Astrocyte (in vitro differentiated cells and primary cell): Measurements from ENCODE around the gene SSTR5. TPM values are rescaled to one million over a fixed set of nuclear protein-coding genes. Genes with fewer than 3 reads are reported as not detected.

ENCODE experiments used
- DNase-seq: peaks from one replicate; pipeline ENCODE4 v3.0.0-alpha.2; 2010; ENCODE audit warnings: low read depth
- FAIRE-seq: peaks from 2 replicates; lab custom pipeline; 2011; peaks lifted over from hg19 to GRCh38; lab: Jason Lieb, UNC
- H2AFZ ChIP-seq: 2 replicates; pipeline ENCODE4 v1.6.0; 2012; ENCODE audit warnings: low read depth, low read length, inconsistent platforms
- H3K27ac ChIP-seq: 2 replicates; pipeline ENCODE4 v1.5.1; 2011; ENCODE audit warnings: low read depth, low read length, inconsistent platforms
- H3K27me3 ChIP-seq: 2 replicates; pipeline ENCODE4 v1.6.0; 2011; ENCODE audit warnings: low read length, inconsistent platforms; ENCODE audit not compliant: insufficient read depth
- H3K36me3 ChIP-seq: 2 replicates; pipeline ENCODE4 v1.5.1; 2011; ENCODE audit warnings: low read length, inconsistent platforms; ENCODE audit not compliant: insufficient read depth
- H3K4me1 ChIP-seq: 2 replicates; pipeline ENCODE4 v1.5.1; 2011; ENCODE audit warnings: low read length, inconsistent platforms; ENCODE audit not compliant: insufficient read depth
- H3K4me2 ChIP-seq: 2 replicates; pipeline ENCODE4 v1.6.0; 2012; ENCODE audit warnings: low read length, inconsistent platforms
- H3K4me3 ChIP-seq: 2 replicates; pipeline ENCODE4 v1.5.1; 2011; ENCODE audit warnings: low read depth, mild to moderate bottlenecking, low read length, inconsistent platforms; ENCODE audit not compliant: insufficient read depth
- H3K79me2 ChIP-seq: 2 replicates; pipeline ENCODE4 v1.6.0; 2012; ENCODE audit warnings: mild to moderate bottlenecking, low read length, inconsistent platforms; ENCODE audit not compliant: insufficient read depth
- H3K9ac ChIP-seq: 2 replicates; pipeline ENCODE4 v1.6.0; 2012; ENCODE audit warnings: mild to moderate bottlenecking, low read length, inconsistent platforms
- H3K9me3 ChIP-seq: 2 replicates; pipeline ENCODE4 v1.5.1; 2012; ENCODE audit warnings: low read depth, mild to moderate bottlenecking, low read length, inconsistent platforms; ENCODE audit not compliant: insufficient read depth
- H4K20me1 ChIP-seq: 2 replicates; pipeline ENCODE4 v1.6.0; 2012; ENCODE audit warnings: low read length, inconsistent platforms; ENCODE audit not compliant: insufficient read depth
- H3K27ac Mint-ChIP-seq: one replicate; pipeline ENCODE4 v1.8.0; 2021; ENCODE audit warnings: mild to moderate bottlenecking, mixed read lengths; ENCODE audit not compliant: unreplicated experiment
- H3K27me3 Mint-ChIP-seq: one replicate; pipeline ENCODE4 v1.8.0; 2021; ENCODE audit warnings: low read depth, mixed read lengths; ENCODE audit not compliant: unreplicated experiment
- H3K36me3 Mint-ChIP-seq: one replicate; pipeline ENCODE4 v1.8.0; 2021; ENCODE audit warnings: low read depth, mixed read lengths; ENCODE audit not compliant: unreplicated experiment
- H3K4me1 Mint-ChIP-seq: one replicate; pipeline ENCODE4 v1.8.0; 2021; ENCODE audit warnings: low read depth, mixed read lengths; ENCODE audit not compliant: unreplicated experiment
- H3K4me3 Mint-ChIP-seq: one replicate; pipeline ENCODE4 v1.8.0; 2021; ENCODE audit warnings: mild to moderate bottlenecking, moderate library complexity, mixed read lengths; ENCODE audit not compliant: unreplicated experiment
- H3K9me3 Mint-ChIP-seq: one replicate; pipeline ENCODE4 v1.8.0; 2021; ENCODE audit warnings: mild to moderate bottlenecking, mixed read lengths; ENCODE audit not compliant: unreplicated experiment
- CTCF ChIP-seq: IDR thresholded peaks from 2 replicates; pipeline ENCODE4 v1.5.1; 2011; ENCODE audit warnings: low read depth, mild to moderate bottlenecking, inconsistent platforms, low read length, moderate library complexity; ENCODE audit not compliant: insufficient read depth
- EZH2 ChIP-seq: IDR thresholded peaks from 2 replicates; pipeline ENCODE4 v1.6.1; 2012; ENCODE audit warnings: mild to moderate bottlenecking, low read length, inconsistent platforms; ENCODE audit not compliant: insufficient read depth
- total RNA-seq: library from RNA; stranded (reverse); gene quantifications from 2 replicates; pipeline ENCODE4 v1.2.1, GENCODE V29; 2021

Gene SSTR5
- total RNA-seq, 1 donor from 2014 or later: not detected

GRCh38 chr16:1096169-1097082 is 23.9 kb downstream of the SSTR5 start, which contains the start of gene C1QTNF8:
Gene C1QTNF8, minus strand, starts transcription at chr16:1096244. Its CDS starts 1,322 bp downstream, at chr16:1094922.
- Histone ChIP-seq H3K79me2 (no peaks in the 10 kb centered on the region), H3K9me3 (no peaks in the 10 kb centered on the region), H3K36me3 (no peaks in the 10 kb centered on the region), H4K20me1 (no peaks in the 10 kb centered on the region), H3K4me3 (no peak within 1 kb of the TSS), H3K27ac (no peak within 1 kb of the TSS), H3K27me3 (peaks cover 8% of the 10 kb centered on the region), H2AFZ (no peak within 1 kb of the TSS), H3K4me2 (no peak within 1 kb of the TSS), H3K4me1 (no peaks in the 10 kb centered on the region), H3K9ac (no peak within 1 kb of the TSS)
- no peak for TF ChIP-seq CTCF
- TF ChIP-seq EZH2: no peak
- Mint-ChIP-seq H3K4me1 (no peaks in the 10 kb centered on the region), H3K27ac (no peak within 1 kb of the TSS), H3K4me3 (no peak within 1 kb of the TSS), H3K9me3 (no peaks in the 10 kb centered on the region), H3K36me3 (no peaks in the 10 kb centered on the region), H3K27me3 (peaks cover 3% of the 10 kb centered on the region)
- FAIRE-seq (no peak), DNase-seq (no peak)

DNA sequence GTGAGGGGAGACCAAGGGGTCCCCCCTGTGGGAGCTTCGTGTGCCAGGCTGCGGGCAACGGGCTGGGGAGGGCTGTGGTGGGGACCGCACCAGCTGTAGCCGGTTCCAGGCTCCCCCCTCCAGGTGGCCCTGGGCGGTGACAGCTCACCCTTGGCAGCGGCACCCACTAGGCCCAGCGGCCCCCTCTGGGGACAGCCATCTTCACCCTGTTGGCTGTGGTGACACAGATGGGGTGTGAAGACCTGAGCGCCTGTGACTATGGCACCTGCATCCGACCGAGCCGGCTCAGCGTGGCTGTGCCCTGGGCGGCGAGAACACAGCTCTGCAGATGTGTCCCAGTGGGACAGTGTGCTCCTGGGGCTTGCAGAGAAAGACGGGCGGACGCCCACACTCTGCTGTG is 24.6 kb downstream of the SSTR5 start:
- H2AFZ ChIP-seq: no peak overlapping the region
- no peak for FAIRE-seq
- Mint-ChIP-seq H3K4me1 (no peaks in the 10 kb centered on the region), H3K4me3 (no peak overlapping the region), H3K9me3 (no peaks in the 10 kb centered on the region), H3K27ac (no peak overlapping the region), H3K27me3 (peaks cover 3% of the 10 kb centered on the region), H3K36me3 (no peaks in the 10 kb centered on the region)
- peaks cover 8% of the 10 kb centered on the region for H3K27me3 ChIP-seq
- TF ChIP-seq CTCF (no peak), EZH2 (no peak)
- H3K9me3 ChIP-seq: no peaks in the 10 kb centered on the region
- H3K9ac ChIP-seq: no peak overlapping the region
- no peaks in the 10 kb centered on the region for H3K4me1 ChIP-seq
- no peak overlapping the region for H3K4me3 ChIP-seq
- no peaks in the 10 kb centered on the region for H4K20me1 ChIP-seq
- no peak overlapping the region for H3K4me2 ChIP-seq
- DNase-seq: no peak
- no peak overlapping the region for H3K27ac ChIP-seq
- H3K79me2 ChIP-seq: no peaks in the 10 kb centered on the region
- no peaks in the 10 kb centered on the region for H3K36me3 ChIP-seq

DNA sequence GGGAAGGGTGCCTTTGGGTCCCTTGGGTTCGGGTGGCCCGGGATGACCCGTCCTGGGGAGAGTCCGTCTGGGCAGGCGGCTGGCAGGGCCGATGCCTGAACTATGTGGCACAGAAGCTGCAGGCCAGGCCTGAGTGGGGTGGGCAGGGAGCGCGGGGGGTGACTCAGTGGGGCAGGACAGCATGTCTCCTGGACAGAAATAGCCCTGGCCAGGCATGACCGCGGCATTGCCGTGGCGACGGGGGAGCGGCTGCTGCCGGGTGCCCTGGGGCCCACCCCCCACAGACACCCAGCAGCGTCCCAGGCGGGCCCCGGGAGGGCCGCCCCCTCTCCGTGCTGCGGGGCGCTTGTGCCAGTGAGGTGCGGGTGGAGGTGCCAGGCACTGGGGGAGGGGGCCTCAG is 25.3 kb downstream of the SSTR5 start:
- H3K9ac ChIP-seq: no peak overlapping the region
- FAIRE-seq: no peak
- no peaks in the 10 kb centered on the region for H3K9me3 Mint-ChIP-seq

More for the DNA sequence above, 25.3 kb downstream of the SSTR5 start:
- Histone ChIP-seq H3K27me3 (peaks cover 8% of the 10 kb centered on the region), H3K4me3 (no peak overlapping the region), H3K4me1 (no peaks in the 10 kb centered on the region), H3K79me2 (no peaks in the 10 kb centered on the region), H3K4me2 (no peak overlapping the region), H4K20me1 (no peaks in the 10 kb centered on the region), H3K36me3 (no peaks in the 10 kb centered on the region), H2AFZ (no peak overlapping the region), H3K27ac (no peak overlapping the region), H3K9me3 (no peaks in the 10 kb centered on the region)
- no peak overlapping the region for H3K27ac Mint-ChIP-seq
- H3K27me3 Mint-ChIP-seq: peaks cover 3% of the 10 kb centered on the region
- TF ChIP-seq EZH2 (no peak), CTCF (no peak)
- DNase-seq: no peak
- no peak overlapping the region for H3K4me3 Mint-ChIP-seq
- no peaks in the 10 kb centered on the region for H3K36me3 Mint-ChIP-seq
- H3K4me1 Mint-ChIP-seq: no peaks in the 10 kb centered on the region
